ENCODE data around the gene TPM1.

The TPM1 gene

DNA sequence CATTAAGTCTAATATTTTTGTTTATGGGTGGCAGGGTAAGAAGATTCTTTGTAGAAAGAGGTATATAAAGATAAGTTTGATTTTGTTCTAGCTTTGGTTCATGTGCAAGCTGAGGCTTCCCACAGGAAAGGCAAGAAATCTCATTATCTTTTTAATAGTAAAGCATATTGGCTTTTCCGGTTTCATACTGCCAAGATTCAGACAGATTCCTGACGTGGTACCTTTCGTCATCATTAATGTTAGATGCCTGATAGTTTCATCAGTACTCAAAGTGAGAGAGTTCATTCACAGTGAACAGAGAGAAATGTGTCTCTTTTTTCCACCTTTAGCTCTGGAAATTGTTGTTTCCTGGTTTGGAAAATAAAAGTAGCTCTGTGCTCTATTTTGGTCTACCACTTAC, 16.5 kb downstream of the TPM1 start:
- DNase-seq: no peak

DNA sequence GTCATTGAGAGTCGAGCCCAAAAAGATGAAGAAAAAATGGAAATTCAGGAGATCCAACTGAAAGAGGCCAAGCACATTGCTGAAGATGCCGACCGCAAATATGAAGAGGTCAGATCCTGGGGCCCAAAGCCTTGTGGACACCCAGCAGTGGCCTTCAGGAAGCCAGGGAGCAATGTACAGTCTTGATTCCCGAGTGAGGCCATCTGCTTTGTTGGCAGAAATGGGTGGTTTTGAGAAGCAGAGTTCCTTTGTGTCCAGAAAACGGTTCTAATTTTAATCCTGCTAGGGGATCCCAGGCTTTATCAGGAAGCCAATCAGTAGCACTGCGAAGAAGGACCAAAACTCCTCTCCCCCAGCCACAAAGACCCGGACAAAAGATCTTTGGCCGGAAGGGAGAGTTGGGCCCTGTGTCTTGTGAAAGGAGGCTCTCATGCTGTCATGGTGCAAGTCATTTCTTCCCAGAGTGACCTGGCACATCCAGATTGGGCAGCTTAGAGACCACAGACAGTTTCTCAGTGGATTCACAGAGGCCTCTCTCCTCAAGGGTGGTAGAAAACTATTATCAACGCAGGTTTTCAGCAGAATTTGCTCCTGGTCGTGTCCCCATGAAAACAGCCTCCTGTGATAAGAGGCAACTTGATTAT, 17.1 kb downstream of the TPM1 start:
- no peak for DNase-seq

DNA sequence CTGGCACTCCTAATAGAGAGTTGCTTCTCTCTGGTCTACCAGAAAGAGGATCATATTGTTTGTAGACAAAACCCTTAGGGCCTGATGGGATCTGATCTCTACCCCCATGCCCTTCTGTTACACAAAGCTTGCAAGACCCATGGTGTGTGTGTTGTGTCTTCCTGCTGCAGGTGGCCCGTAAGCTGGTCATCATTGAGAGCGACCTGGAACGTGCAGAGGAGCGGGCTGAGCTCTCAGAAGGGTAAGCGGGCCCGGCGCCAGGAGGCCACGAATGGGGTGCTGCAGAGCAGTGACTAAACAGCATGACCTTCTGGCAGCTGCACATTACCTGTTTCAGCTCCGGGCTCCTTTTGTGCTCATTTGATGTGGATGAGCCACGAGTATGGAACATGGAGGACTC, 18.2 kb downstream of the TPM1 start:
- no peak for DNase-seq

DNA sequence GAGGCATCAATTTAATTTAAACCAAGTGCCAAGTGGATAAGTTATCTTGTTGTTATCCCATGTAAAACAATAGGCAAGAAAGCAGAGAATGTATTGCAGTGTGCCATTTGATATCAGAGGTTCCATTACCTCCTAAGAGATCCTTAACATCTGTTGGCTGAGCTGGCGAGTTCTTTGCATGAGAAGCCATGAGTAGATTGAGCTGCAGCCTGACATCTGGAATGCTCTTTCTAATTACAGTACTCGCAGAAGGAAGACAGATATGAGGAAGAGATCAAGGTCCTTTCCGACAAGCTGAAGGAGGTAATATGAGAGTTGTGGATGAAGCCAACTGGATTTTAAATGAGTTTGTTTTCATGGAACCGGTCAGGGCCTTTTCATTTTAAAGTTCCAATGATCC, 19.4 kb downstream of the TPM1 start:
- DNase-seq: no peak

DNA sequence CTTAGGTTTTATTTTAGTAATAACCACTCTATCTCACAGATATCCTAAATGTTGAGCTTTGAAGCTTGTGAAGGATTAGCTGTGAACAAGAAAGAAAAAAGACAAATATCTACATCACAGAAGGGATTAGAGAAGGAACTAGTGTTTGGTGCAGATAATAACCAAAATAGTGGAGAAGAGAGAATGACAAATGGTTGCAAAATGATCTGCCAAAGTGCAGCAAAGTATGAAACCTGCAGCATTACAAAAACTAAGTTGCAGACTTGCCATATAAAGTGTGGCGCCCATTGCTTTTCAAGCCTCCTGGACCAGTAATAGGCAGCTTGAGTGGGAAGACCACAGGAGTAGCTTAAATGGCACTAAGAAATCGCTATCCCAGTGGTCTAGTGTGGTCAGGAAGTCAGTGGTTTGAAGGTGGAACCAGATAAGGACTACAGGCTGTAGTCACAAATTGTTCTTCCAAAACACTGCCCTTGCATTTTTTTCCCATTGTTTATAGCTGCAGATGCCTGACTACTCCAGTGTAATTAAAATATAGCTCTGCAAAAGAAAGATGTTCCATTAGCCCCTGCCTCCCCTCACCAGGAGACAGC, 20.7 kb downstream of the TPM1 start:
- DNase-seq: no peak

DNA sequence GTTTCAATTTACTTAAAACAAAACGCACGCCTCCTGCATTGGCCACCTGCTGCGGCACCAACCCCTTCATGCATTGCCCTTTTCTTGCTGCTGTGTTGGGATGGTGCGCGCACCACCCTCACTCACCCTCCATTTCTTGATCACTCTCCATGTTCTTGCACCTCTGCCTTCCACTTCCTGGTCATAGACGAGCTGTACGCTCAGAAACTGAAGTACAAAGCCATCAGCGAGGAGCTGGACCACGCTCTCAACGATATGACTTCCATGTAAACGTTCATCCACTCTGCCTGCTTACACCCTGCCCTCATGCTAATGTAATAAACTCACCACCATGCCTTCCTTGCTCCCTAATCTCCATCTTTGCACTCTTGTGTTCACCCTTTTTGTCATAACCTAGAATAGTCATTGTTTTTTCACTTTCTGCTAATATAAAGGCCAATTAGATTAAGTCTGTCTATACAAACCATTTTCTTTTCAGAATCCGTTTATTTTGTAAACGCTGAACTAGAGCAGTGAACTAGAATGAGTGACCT, 21.4 kb downstream of the TPM1 start:
- DNase-seq: no peak

DNA sequence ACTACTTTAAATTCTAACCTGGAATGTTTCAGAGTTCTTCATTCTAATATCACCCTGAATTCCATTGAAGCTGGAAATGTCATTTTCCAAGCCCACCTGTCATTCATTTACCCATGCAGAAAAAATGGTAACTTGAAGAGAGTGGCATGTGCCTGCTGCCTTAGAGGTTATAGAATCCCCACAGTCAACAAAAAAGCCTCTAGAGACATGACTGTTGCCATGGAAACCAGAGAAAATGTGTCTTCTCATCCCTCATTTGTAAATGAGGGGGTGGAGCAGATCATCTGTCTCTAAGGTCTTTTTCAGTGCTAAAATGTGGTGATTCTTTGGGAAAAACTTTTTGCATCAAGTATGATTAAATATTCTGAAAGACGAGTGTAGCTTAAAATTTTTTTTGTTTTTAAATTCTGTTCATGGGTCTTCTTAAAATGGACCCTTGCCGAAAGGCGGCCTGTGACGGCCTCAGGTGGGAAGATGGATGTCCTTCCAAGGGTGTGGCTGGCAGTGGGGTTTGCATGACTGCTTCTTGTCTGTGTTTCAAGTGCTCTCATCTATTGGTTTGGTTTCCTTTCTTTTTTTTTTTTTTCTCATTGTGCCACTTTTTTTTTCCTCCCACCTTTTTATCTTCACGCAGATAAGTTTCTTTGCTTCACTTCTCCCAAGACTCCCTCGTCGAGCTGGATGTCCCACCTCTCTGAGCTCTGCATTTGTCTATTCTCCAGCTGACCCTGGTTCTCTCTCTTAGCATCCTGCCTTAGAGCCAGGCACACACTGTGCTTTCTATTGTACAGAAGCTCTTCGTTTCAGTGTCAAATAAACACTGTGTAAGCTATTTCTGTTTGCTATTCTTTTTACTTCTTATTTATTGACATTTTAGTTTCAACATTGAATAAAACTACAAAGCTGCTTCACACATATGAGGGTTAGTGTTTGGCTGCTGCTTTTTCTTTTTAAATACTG, 23.0 kb downstream of the TPM1 start:
- DNase-seq: no peak

DNA sequence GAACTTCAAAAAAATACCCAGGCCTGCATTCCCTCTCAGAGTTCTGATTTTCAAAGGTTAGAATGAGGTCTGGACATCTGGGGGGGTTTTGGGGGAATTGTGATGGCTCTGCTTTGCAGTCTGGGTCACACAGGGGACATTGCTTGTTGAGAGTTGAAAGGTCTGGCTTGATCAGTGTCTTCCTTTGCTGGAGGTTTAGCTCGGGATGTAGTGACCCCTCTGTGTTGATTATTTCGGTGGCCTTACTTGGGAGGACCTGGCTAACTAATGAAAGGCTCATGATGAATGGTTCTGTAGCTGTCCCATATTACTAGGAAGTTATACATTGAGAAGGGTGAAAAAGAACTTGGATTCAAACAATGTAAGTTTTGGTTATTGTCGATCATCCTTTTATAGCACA, 23.7 kb downstream of the TPM1 start:
- no peak for DNase-seq

DNA sequence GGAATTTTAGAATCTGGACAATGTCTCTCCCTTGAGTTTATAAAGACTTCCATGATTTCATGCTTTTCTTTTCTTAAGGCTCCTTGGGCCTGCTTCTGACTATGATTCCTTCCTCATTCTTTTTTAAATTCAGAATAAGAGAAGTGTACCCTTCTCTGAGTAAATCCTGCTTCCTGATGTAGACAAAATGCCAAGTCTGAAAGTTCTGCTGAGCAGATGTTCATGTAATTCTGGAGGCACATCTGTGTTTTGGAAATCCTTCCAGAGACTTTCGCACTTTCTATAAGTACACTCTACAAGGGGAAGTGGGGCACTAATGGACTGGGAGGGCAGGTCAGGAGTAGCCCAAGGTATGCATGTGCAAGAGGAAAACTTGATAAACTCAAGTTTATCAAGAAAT, 24.8 kb downstream of the TPM1 start:
- no peak for DNase-seq

DNA sequence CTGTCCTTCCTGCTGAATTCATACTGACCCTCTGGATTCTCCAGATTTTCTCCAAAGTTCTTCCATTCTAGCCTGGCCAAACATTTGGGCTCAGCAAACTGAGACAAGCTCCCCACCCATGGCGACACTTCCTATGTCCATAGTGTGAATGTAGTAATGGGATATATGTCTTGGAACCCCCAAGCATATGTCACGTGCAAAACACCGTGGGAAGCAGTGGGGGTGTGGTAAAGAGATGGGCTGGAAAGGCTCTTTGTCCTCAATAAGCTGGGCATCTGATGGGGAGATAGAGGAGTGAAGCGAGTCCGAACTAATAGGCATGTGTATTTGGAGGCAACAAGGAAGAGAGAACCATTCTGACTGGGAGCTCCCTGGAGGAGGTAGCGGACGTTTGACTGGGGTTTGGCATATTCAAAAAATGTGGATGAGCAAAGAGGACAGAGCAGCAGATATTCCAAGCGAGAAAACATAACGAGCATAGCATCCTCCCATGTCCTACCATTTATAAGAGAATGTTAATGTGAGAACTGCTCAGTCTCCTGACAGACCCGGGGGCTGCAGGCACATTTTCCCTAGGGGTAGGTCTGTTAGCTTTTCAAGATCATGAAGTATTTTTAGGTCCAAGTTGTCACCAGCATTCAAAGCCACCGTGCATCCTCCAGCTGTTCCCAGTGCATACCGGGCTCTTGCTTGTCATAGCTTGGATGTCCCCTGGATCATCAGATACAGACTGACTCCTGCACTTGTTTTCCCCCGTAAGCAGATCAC, 25.6 kb downstream of the TPM1 start:
- DNase-seq: no peak

DNA sequence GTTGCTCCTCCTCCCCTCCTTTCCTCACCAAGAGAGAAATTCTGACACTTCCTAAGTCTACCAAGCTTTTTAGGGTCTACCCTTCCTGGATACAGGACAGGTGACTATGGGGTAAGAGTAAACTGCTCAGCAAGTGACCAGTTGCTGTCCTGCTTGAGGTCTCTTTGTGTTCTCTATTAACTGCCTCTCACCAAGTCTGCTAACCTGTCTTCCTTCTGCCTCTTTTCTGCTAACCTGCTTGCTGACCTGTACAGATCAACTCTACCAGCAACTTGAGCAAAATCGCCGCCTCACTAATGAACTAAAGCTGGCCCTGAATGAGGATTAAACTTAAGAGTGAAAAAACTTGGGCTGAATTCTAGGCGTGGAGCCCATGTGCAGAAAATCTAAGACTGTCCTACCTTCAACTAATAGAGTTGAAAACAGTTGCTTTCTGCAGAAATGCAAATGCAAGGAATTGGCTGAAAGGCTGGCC, 27.1 kb downstream of the TPM1 start:
- no peak for DNase-seq

DNA sequence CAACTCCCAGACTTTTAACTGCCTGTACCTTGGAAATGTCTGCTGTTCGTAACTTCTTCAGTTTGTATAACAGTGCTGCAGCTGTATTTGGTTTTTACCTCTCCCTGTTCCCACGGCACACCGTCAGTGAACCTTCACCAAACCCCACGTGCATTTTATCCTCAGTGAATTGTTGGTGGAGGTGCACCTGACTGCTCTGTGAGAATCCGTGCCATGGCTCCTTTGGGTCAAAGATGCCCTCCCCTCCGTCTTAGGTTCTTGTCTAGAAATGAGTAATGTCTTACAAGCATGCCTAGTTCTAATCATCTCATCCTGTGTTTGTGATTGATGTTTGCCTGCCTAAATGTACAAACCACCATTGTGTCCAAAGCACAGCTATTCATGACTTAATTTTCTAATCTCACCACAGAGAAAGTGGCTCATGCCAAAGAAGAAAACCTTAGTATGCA, 28.2 kb downstream of the TPM1 start:
- no peak for DNase-seq

DNA sequence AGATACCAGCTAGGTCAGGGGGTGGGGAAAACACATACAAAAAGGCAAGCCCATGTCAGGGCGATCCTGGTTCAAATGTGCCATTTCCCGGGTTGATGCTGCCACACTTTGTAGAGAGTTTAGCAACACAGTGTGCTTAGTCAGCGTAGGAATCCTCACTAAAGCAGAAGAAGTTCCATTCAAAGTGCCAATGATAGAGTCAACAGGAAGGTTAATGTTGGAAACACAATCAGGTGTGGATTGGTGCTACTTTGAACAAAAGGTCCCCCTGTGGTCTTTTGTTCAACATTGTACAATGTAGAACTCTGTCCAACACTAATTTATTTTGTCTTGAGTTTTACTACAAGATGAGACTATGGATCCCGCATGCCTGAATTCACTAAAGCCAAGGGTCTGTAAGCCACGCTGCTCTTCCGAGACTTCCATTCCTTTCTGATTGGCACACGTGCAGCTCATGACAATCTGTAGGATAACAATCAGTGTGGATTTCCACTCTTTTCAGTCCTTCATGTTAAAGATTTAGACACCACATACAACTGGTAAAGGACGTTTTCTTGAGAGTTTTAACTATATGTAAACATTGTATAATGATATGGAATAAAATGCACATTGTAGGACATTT, 28.9 kb downstream of the TPM1 start:
- DNase-seq: no peak

DNA sequence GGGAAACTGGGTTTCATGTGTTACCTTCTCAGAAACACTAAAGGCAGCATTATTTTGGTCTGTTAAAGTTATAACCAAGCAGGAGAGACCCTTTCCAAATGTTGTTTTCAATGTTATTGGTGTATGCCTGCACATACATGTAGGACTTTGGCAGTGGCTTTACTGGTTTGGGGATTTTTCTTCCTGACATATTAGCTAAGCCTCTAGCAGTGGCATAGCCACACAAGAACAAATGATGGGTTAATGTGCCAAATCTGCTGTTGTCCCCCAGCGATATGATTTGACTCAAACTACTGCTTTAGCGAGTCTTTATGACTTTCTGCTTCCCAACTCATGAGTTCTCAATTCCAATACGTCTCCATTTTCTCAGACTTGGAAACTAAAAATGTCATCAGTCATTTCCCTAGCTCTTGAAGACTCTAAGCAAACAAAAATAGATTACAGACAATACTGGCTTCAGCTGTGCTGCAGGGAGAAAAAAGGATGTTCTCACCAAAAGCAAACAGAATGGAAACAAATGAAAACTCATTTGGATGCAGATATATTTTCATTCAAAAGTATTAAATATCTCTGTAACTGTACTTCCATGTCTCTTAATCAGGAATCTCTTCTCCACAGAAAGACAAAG, 29.6 kb downstream of the TPM1 start:
- no peak for DNase-seq

DNA sequence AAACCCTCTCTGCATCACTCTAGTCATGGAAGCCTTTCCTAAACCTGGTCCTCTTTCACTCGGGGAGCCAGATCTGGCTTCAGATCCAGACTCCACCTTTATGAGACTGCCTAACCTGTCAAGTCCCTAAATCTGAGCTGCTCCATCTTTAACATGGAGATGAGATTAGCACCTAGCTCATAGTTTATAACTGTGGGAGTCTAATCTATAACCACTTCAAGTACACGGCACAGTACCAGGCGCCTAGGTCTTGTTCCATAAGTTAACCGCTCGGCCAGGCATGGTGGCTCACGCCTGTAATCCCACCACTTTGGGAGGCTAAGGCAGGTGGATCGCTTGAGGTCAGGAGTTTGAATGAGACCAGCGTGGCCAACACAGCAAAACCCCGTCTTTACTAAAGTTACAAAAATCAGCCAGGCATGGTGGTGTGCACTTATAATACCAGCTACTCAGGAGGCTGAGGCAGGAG, 30.3 kb downstream of the TPM1 start:
- no peak for DNase-seq

DNA sequence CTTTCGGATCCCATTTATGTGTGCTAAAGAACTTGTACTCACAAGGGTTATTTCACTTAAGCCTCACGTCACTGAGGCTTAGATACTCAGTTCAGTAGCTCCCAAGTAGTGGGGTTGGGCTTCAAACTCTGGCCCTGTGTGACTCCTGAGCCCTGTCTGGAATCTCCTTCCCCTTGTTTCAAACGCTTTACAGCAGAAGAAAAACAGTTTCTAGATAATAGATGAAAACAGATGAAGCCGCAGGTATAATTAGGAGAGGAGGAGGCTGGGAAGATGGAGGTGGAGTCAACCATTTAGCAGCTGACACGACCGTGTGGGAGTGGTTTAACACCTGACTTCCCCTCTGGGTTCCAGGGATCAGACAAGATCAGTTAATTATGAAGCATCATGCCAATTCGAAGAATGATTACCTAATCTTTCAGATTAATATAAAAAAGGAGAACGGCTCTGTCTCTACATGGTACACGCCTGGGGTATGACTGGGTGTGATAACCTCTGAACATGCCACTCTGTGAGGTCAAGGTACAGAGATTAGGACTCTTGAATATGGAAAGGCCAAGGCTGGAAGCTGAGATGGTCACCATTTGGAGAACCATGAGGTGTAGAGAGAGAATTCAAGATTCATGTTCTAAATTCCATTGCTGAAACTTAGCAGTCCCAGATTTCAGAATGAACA, 31.1 kb downstream of the TPM1 start:
- DNase-seq: no peak

DNA sequence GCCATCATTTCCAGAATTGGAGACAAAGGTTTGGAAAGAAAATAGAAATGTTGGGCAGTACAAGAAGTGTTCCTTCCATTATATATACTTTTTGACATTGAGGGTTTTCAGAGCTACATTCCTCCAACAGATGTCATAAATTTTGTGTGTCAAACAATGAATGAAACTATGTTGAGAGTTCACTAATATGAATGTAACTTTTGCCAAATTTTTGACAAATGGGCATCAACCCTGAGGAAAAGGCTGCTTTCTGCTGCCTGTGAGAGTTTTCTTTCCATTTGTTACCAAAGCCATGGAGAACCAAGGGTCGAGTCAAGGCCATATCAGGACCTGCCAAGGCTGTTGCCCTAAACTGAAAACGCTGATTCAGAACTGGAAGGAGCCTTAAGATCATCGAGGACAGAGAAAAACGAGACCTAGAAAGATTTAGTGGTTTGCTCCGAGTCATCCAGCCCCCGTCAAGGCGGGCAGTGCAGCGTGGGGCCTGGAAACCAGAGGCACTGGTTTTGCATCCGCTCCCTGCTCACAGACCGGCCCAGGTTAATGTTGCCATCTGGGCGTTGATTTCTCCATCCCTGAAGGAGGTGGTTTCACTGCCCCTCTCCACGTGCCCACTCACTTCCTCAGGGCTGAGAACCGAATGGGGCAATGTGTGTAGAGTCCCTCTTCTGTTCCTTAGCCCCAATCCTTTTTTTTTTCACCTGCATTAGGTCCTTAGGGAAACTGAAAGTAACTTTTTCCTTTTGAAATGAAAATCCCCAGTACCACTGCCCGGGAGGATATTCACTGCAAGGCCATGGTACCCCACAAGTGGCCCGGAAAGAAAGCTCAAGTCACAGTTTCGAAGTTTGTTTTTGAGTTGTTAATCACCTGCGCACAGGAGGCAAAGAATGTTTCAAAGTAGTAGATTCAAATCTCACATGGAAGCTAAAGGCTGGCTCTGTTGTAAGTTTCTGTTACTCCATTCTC, 32.8 kb downstream of the TPM1 start:
- no peak for DNase-seq

DNA sequence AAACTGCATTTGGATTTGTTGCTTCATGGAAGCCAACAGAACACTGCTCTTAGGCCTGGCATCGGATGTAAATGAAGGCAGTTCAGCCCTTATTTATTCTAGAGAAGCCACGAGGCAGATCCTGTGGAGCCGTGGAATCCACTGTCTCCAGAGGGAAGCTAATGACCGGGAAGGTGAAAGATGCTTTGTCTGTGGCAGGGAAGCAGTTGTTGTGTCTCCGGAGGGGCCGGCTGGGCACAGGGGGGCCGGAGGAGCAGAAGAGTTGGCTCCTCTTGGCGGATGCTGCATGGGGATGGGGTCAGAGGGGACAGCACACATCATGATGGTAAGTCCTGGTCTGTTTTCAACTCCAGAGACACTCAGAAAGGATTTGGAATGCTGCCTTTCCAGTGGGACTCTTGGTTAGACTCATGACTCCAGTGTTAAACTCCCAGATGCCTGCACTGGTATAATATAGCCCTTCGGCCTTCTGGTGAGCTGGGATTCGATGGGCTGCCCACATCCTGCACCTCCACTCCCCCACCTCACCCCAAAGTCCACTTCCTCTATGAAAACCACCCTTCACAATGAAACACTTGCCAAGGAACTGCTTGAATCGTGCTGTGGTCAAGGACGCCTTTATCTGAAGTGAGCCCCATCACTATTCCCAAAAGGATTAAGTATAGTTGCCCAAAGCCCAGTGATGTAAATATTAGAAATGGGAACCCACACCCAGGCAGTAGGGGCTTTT, 33.6 kb downstream of the TPM1 start:
- no peak for DNase-seq

DNA sequence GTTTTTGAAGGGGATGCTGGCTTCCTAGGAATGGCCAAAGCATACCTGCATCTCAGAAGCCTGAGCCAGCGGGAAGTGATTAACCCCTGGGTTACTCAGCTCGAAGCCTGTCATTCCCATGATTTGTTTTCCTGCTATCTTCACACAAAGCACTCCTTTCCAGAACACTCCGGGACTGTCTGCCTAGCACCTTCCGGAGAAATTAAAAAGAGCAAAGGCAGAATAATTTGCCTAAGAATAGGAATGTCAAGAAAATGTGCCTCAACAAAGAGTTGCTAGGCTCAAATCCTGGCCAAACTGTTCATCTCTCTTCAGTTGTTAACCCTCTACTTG, 34.1 kb downstream of the TPM1 start:
- DNase-seq: no peak
